Neural cell (in vitro differentiated cells): ENCODE data around the gene RSRC1.

ENCODE experiments used
- EZH2 ChIP-seq: fragments of 200-600, 300-800 bp; shearing (Covaris generic), sonication (generic); IDR thresholded peaks from 2 replicates; pipeline ENCODE4 v1.6.1; 2014; ENCODE audit warnings: antibody characterized with exemption, low read length, borderline replicate concordance, mild to moderate bottlenecking; ENCODE audit not compliant: insufficient read depth, poor library complexity, severe bottlenecking
- MXI1 ChIP-seq: fragments of 450-650 bp; conservative IDR thresholded peaks from 2 replicates; pipeline ENCODE4 v1.6.1; 2014; ENCODE audit warnings: antibody characterized with exemption, mild to moderate bottlenecking; ENCODE audit not compliant: poor library complexity, severe bottlenecking
- POLR2AphosphoS5 ChIP-seq: IDR thresholded peaks from 2 replicates; pipeline ENCODE4 v1.6.1; 2012
- RAD21 ChIP-seq: fragments of 450-650 bp; conservative IDR thresholded peaks from 2 replicates; pipeline ENCODE4 v1.6.1; 2014; ENCODE audit warnings: antibody characterized with exemption, mild to moderate bottlenecking, moderate library complexity
- TAF1 ChIP-seq: IDR thresholded peaks from 2 replicates; pipeline ENCODE4 v1.6.1; 2012; ENCODE audit warnings: low read depth
- TF ChIP-seq, protein P1 (sequence below): fragments of 450-650 bp; IDR thresholded peaks from 2 replicates; pipeline ENCODE4 v1.5.1; 2014; ENCODE audit warnings: antibody characterized with exemption, mild to moderate bottlenecking, moderate library complexity; ENCODE audit not compliant: poor library complexity, severe bottlenecking
- TF ChIP-seq, protein P2 (sequence below): IDR thresholded peaks from 2 replicates; pipeline ENCODE4 v1.6.1; 2012; ENCODE audit warnings: borderline replicate concordance

DNA sequence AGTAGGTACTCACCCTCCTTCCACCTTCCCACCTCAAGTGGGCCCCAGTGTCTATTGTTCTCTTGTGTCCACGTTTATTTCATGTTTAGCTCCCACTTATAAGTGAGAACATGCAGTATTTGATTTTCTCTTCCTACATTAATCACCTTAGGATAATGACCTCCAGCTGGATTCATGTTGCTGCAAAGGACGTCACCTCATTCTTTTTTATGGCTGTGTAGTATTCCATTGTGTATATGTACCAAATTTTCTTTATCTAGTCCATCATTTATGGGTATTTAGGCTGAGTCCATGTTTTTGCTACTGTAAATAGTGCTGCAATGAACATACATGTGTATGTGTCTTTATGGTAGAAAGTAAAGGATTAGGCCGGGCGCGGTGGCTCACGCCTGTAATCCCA, 455.2 kb downstream of the RSRC1 start:
- TF ChIP-seq, protein P1, sequence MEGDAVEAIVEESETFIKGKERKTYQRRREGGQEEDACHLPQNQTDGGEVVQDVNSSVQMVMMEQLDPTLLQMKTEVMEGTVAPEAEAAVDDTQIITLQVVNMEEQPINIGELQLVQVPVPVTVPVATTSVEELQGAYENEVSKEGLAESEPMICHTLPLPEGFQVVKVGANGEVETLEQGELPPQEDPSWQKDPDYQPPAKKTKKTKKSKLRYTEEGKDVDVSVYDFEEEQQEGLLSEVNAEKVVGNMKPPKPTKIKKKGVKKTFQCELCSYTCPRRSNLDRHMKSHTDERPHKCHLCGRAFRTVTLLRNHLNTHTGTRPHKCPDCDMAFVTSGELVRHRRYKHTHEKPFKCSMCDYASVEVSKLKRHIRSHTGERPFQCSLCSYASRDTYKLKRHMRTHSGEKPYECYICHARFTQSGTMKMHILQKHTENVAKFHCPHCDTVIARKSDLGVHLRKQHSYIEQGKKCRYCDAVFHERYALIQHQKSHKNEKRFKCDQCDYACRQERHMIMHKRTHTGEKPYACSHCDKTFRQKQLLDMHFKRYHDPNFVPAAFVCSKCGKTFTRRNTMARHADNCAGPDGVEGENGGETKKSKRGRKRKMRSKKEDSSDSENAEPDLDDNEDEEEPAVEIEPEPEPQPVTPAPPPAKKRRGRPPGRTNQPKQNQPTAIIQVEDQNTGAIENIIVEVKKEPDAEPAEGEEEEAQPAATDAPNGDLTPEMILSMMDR, result no peak
- TF ChIP-seq EZH2, result no peak
- no peak for TF ChIP-seq RAD21
- no peak for TF ChIP-seq POLR2AphosphoS5
- TF ChIP-seq, protein P2, sequence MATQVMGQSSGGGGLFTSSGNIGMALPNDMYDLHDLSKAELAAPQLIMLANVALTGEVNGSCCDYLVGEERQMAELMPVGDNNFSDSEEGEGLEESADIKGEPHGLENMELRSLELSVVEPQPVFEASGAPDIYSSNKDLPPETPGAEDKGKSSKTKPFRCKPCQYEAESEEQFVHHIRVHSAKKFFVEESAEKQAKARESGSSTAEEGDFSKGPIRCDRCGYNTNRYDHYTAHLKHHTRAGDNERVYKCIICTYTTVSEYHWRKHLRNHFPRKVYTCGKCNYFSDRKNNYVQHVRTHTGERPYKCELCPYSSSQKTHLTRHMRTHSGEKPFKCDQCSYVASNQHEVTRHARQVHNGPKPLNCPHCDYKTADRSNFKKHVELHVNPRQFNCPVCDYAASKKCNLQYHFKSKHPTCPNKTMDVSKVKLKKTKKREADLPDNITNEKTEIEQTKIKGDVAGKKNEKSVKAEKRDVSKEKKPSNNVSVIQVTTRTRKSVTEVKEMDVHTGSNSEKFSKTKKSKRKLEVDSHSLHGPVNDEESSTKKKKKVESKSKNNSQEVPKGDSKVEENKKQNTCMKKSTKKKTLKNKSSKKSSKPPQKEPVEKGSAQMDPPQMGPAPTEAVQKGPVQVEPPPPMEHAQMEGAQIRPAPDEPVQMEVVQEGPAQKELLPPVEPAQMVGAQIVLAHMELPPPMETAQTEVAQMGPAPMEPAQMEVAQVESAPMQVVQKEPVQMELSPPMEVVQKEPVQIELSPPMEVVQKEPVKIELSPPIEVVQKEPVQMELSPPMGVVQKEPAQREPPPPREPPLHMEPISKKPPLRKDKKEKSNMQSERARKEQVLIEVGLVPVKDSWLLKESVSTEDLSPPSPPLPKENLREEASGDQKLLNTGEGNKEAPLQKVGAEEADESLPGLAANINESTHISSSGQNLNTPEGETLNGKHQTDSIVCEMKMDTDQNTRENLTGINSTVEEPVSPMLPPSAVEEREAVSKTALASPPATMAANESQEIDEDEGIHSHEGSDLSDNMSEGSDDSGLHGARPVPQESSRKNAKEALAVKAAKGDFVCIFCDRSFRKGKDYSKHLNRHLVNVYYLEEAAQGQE, result no peak
- TF ChIP-seq TAF1, result no peak
- TF ChIP-seq MXI1, result no peak
